ENCODE results near the gene ASF1A.

The ASF1A gene

DNA sequence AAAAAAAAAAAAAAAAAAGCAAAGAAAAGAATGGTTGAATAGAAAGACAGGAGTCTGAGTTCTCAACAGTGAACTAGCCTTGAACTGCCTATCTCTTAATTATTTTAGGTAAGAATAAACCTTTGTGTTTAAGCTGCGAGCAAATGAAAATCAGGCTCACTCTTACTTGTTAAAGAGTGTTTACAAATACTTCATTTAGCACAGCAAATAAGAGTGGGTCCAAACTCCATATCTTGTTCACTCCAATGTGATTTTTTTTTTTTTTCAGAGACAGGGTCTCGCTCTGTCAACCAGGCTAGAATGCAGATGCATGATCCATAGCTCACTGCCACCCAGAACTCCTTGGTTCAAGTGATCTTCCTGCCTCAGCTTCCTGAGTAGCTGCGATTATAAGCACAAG lies 29.1 kb downstream of the ASF1A start:
- H3K36me3 ChIP-seq (ENCODE audit: insufficient read depth, low read length): peaks cover 70% of the 10 kb centered on the region; the same call in 1 of the 2 replicates
- H4K20me1 ChIP-seq (ENCODE audit: insufficient read depth, low read length, poor library complexity, severe bottlenecking): peaks cover 3% of the 10 kb centered on the region
- H3K9me3 ChIP-seq (ENCODE audit: insufficient read depth, low read depth, low read length): no peaks in the 10 kb centered on the region
- H3F3A ChIP-seq (ENCODE audit: low read depth): no peaks in the 10 kb centered on the region
- no peaks in the 10 kb centered on the region for H3K9me2 ChIP-seq (replicated peaks; ENCODE audit: low read depth, low read length)
- H3K9ac ChIP-seq (ENCODE audit: low read depth, low read length, poor library complexity, severe bottlenecking): no peak overlapping the region
- peaks cover 2% of the 10 kb centered on the region; the same call in 1 of the 2 replicates for H3K79me2 ChIP-seq (ENCODE audit: insufficient read depth, low read length)
- no peak overlapping the region for H3K4me2 ChIP-seq (ENCODE audit: low read depth, low read length, poor library complexity, severe bottlenecking)
- no peak overlapping the region for H2AFZ ChIP-seq (ENCODE audit: low read length)
- TF ChIP-seq CTCF (conservative IDR thresholded peaks at IDR 0.05; ENCODE audit: low read length) (no peak), EZH2phosphoT487 (IDR thresholded peaks at IDR 0.05; ENCODE audit: borderline replicate concordance) (no peak)
- H3K4me3 ChIP-seq (ENCODE audit: low read length, poor library complexity, severe bottlenecking): no peak overlapping the region
- H3K27me3 ChIP-seq (ENCODE audit: insufficient read depth, low read length, poor library complexity, severe bottlenecking): no peaks in the 10 kb centered on the region
- H3K4me1 ChIP-seq (ENCODE audit: insufficient read depth, low read length, poor library complexity, severe bottlenecking): peaks cover 15% of the 10 kb centered on the region

GRCh38 chr6:118930680-118931079 lies 36.7 kb downstream of the ASF1A start:
- peaks cover 55% of the 10 kb centered on the region for H3K4me1 ChIP-seq (ENCODE audit: insufficient read depth, low read length, poor library complexity, severe bottlenecking)
- no peak for TF ChIP-seq CTCF (conservative IDR thresholded peaks at IDR 0.05; ENCODE audit: low read length)
- TF ChIP-seq EZH2phosphoT487 (IDR thresholded peaks at IDR 0.05; ENCODE audit: borderline replicate concordance): no peak
- no peaks in the 10 kb centered on the region for H3K9me3 ChIP-seq (ENCODE audit: insufficient read depth, low read depth, low read length)
- H3K4me2 ChIP-seq (ENCODE audit: low read depth, low read length, poor library complexity, severe bottlenecking): peak overlapping the region; percentile 79
- no peaks in the 10 kb centered on the region for H3K9me2 ChIP-seq (replicated peaks; ENCODE audit: low read depth, low read length)
- H4K20me1 ChIP-seq (ENCODE audit: insufficient read depth, low read length, poor library complexity, severe bottlenecking): peaks cover 28% of the 10 kb centered on the region
- H3K9ac ChIP-seq (ENCODE audit: low read depth, low read length, poor library complexity, severe bottlenecking): no peak overlapping the region
- H3K79me2 ChIP-seq (ENCODE audit: insufficient read depth, low read length): peaks cover 56% of the 10 kb centered on the region
- peak overlapping the region; percentile 34 for H3K4me3 ChIP-seq (ENCODE audit: low read length, poor library complexity, severe bottlenecking)
- no peaks in the 10 kb centered on the region for H3F3A ChIP-seq (ENCODE audit: low read depth)
- H3K36me3 ChIP-seq (ENCODE audit: insufficient read depth, low read length): peaks cover 18% of the 10 kb centered on the region; the same call in 1 of the 2 replicates
- H3K27me3 ChIP-seq (ENCODE audit: insufficient read depth, low read length, poor library complexity, severe bottlenecking): no peaks in the 10 kb centered on the region
- H2AFZ ChIP-seq (ENCODE audit: low read length): no peak overlapping the region

- H2AFZ ChIP-seq (ENCODE audit: low read length): no peak overlapping the region
- no peak for TF ChIP-seq EZH2phosphoT487 (IDR thresholded peaks at IDR 0.05; ENCODE audit: borderline replicate concordance)
- TF ChIP-seq CTCF (conservative IDR thresholded peaks at IDR 0.05; ENCODE audit: low read length): no peak
- no peak overlapping the region for H3K4me3 ChIP-seq (ENCODE audit: low read length, poor library complexity, severe bottlenecking)
- H4K20me1 ChIP-seq (ENCODE audit: insufficient read depth, low read length, poor library complexity, severe bottlenecking): peaks cover 28% of the 10 kb centered on the region
- peaks cover 11% of the 10 kb centered on the region; the same call in 1 of the 2 replicates for H3K36me3 ChIP-seq (ENCODE audit: insufficient read depth, low read length)
- H3K27me3 ChIP-seq (ENCODE audit: insufficient read depth, low read length, poor library complexity, severe bottlenecking): no peaks in the 10 kb centered on the region
- peak overlapping the region; percentile 79 for H3K4me2 ChIP-seq (ENCODE audit: low read depth, low read length, poor library complexity, severe bottlenecking)
- H3F3A ChIP-seq (ENCODE audit: low read depth): no peaks in the 10 kb centered on the region
- peak overlapping the region; percentile 35 for H3K9ac ChIP-seq (ENCODE audit: low read depth, low read length, poor library complexity, severe bottlenecking)
- no peaks in the 10 kb centered on the region for H3K9me2 ChIP-seq (replicated peaks; ENCODE audit: low read depth, low read length)
- H3K4me1 ChIP-seq (ENCODE audit: insufficient read depth, low read length, poor library complexity, severe bottlenecking): peaks cover 54% of the 10 kb centered on the region
- peaks cover 62% of the 10 kb centered on the region for H3K79me2 ChIP-seq (ENCODE audit: insufficient read depth, low read length)
- no peaks in the 10 kb centered on the region for H3K9me3 ChIP-seq (ENCODE audit: insufficient read depth, low read depth, low read length)
Observed at GRCh38 chr6:118931436-118931835, 37.5 kb downstream of the ASF1A start.

All from Loucy (cell line).